Rectal smooth muscle tissue (tissue), 1 donor: ENCODE results near the gene INCA1.

ENCODE experiments used
- H3K27ac ChIP-seq: one replicate; pipeline ENCODE4 v1.7.0; 2013; ENCODE audit warnings: low read depth, low read length, inconsistent platforms
- H3K27me3 ChIP-seq: one replicate; pipeline ENCODE4 v1.7.0; 2013; ENCODE audit warnings: low read length; ENCODE audit not compliant: control insufficient read depth, insufficient read depth
- H3K36me3 ChIP-seq: one replicate; pipeline ENCODE4 v1.7.0; 2013; ENCODE audit warnings: low read length; ENCODE audit not compliant: control insufficient read depth, insufficient read depth
- H3K4me1 ChIP-seq: one replicate; pipeline ENCODE4 v1.7.0; 2013; ENCODE audit warnings: low read length; ENCODE audit not compliant: control insufficient read depth, insufficient read depth
- H3K4me3 ChIP-seq: one replicate; pipeline ENCODE4 v1.7.0; 2013; ENCODE audit warnings: low read length
- H3K9ac ChIP-seq: one replicate; pipeline ENCODE4 v1.7.0; 2013; ENCODE audit warnings: low read length

Gene INCA1

DNA sequence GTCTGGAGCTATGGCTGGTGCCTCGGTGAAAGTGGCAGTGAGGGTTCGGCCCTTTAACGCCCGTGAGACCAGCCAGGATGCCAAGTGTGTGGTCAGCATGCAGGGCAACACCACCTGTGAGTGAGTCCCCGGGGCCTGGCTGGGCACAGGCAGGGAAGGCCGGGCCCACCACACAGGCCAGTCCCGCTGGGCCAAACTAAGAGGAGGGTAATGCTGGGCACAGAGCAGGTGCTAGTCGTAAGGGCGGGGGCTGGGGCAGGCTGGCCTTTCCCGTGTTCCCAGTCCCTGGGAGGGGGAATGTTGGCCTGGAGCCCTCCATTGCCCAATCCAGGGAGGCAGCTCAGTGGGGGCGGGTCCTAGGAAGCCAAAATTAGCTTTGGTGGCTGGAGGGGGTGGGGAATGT lies 2.9 kb upstream of the INCA1 start:
- Histone ChIP-seq H3K4me1 (peaks cover 12% of the 10 kb centered on the region), H3K4me3 (no peak overlapping the region), H3K36me3 (peaks cover 37% of the 10 kb centered on the region), H3K27me3 (no peaks in the 10 kb centered on the region), H3K27ac (no peak overlapping the region), H3K9ac (no peak overlapping the region)

GRCh38 chr17:4999430-5000093 lies 2.2 kb upstream of the INCA1 start:
- Histone ChIP-seq H3K36me3 (peaks cover 31% of the 10 kb centered on the region), H3K4me3 (peak overlapping the region; percentile 92), H3K4me1 (peaks cover 12% of the 10 kb centered on the region), H3K27ac (no peak overlapping the region), H3K9ac (no peak overlapping the region), H3K27me3 (no peaks in the 10 kb centered on the region)

DNA sequence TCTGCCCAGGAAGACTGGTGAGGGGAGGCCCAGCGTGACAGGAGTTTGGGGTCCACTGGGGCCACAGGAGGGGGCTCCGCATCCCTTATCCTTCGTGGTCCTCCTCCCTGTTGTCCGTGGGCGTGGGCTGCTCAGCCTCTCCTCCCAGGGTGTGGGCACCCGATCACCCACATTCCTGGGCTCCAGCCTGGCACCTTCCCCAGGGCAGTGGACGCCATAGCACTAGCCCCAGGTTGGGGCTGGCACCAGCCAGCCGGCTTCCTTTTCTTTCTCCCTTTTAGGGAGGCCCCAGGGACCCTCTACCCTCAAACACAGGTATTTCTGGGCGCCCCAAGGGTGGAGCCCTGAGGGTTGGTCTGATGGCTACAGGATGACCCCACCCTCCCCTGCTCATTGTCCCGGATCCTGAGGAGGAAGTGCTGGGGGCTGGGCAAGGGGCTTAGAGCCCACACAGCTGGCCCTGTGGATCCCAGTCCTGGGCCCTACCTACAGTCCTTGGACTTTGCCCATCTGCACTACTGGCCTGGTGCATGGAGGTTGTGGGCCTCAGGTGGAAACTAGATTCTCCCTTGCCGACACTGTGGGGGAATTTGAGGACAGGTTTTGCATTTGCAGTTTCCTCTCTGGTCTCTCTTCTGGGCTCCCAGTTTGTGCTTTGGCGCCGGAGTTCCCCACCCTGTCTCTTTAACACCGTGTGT lies 1.6 kb upstream of the INCA1 start:
- Histone ChIP-seq H3K27ac (no peak overlapping the region), H3K9ac (peak overlapping the region; percentile 76), H3K36me3 (peaks cover 24% of the 10 kb centered on the region), H3K27me3 (no peaks in the 10 kb centered on the region), H3K4me3 (peak overlapping the region; percentile 92), H3K4me1 (peaks cover 12% of the 10 kb centered on the region)

GRCh38 chr17:4998027-4998731 lies 857 bp upstream of the INCA1 start:
- Histone ChIP-seq H3K36me3 (peaks cover 17% of the 10 kb centered on the region), H3K9ac (peak overlapping the region; percentile 76), H3K4me3 (peak overlapping the region; percentile 92), H3K27ac (peak overlapping the region; percentile 95), H3K4me1 (peaks cover 12% of the 10 kb centered on the region), H3K27me3 (no peaks in the 10 kb centered on the region)

GRCh38 chr17:4994081-4994595 lies 3.2 kb downstream of the INCA1 start:
- Histone ChIP-seq H3K9ac (no peak overlapping the region), H3K4me1 (peaks cover 3% of the 10 kb centered on the region), H3K36me3 (no peaks in the 10 kb centered on the region), H3K27ac (no peak overlapping the region), H3K27me3 (no peaks in the 10 kb centered on the region), H3K4me3 (no peak overlapping the region)

- Histone ChIP-seq H3K4me3 (peak overlapping the region; percentile 94), H3K27ac (peak overlapping the region; percentile 89), H3K4me1 (peaks cover 7% of the 10 kb centered on the region), H3K9ac (peak overlapping the region; percentile 93), H3K27me3 (no peaks in the 10 kb centered on the region), H3K36me3 (no peaks in the 10 kb centered on the region)
Observed at GRCh38 chr17:4987767-4988567, 9.4 kb downstream of the INCA1 start.

DNA sequence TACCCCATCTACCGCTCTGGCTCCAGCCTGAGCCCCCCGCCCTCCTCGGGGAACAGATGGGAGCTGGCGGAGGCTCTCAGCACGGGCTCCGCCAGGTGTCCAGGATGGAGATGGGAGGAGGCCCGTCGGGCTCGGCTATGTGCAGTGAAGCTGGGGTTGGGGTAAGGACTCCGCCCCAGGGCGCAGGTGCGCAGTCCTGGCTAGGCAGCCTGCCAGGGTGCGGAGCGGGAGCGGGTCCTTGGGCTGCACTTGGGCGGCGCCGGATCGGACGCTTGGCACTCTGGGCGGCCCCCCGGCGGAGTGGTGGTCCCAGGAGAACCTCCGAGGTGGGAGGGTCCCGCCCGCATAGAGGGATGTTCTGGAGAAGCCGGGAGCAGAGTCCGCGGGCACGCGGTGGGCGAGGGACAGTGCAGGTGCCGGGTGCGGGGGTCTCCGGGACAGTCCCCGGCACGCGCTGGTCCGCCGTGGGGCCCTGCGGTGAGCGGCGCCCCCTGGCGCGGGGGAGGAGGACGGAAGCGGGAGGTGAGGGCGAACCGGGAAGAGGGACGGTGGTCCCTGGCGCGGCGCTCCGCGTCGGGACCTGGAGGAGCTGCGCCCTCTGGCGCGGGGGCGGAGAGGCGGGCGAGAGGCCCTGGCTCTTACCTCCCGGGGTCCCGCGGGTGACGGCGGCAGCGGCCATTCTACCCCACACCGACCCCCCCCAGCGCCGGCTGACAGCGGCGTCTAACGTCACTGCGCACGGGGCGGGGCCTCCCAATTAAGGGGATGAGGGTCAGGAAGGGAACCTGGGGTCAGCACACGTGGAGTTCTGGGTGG lies 10.2 kb downstream of the INCA1 start, which contains the start of gene CAMTA2:
CAMTA2 (minus strand) TSS at position 725 of the 816 bp plus-strand sequence. CDS start 1,453 bp downstream, outside the sequence.
- H3K4me3 ChIP-seq: peak within 1 kb of the TSS; percentile 94
- peak within 1 kb of the TSS; percentile 97 for H3K9ac ChIP-seq
- H3K27me3 ChIP-seq: no peaks in the 10 kb centered on the region
- peaks cover 5% of the 10 kb centered on the region for H3K36me3 ChIP-seq
- peak within 1 kb of the TSS; percentile 89 for H3K27ac ChIP-seq
- peaks cover 7% of the 10 kb centered on the region for H3K4me1 ChIP-seq

DNA sequence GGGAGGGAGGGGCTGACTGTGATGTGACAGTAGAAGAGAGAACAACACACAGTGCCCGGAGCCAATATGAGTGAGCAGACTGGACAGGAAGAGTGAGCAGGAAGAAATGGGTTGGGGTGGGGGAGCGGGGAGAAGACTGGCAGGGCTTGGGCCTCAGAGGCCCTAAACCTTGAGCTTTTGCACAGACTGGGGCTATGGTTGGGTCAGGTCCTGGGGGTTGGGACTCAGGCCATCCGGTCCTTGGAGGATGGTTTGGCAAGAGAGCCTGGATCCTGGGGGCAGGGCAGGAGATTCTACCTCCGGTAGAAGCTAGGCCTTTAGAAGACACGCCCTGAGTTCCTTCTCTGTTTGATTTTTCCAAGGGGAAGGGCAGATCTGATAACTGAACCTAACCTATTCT lies 10.9 kb downstream of the INCA1 start:
- H3K27ac ChIP-seq: peak overlapping the region; percentile 89
- H3K4me3 ChIP-seq: peak overlapping the region; percentile 94
- H3K4me1 ChIP-seq: peaks cover 7% of the 10 kb centered on the region
- peak overlapping the region; percentile 97 for H3K9ac ChIP-seq
- H3K36me3 ChIP-seq: peaks cover 5% of the 10 kb centered on the region
- no peaks in the 10 kb centered on the region for H3K27me3 ChIP-seq

DNA sequence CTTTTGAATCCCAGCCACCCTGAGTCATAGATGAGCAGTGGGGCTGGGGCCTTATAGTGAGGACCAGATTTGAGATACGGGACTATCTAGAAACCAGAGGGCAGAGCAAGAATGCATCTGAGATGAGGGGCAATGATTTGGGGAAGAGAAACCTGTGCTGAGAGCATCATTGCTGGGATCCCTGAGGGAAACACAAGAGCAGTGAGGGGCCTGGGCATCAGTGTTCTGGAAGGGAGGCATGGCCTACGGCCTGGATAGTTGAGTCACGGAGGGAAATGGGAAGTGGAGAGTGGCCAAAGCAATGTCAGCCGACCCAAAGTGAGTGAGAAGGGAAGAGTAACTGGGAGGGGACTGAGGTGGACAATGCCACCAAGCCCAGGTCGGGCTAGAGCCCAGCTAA lies 15.0 kb downstream of the INCA1 start:
- Histone ChIP-seq H3K9ac (no peak overlapping the region), H3K27me3 (no peaks in the 10 kb centered on the region), H3K36me3 (peaks cover 18% of the 10 kb centered on the region), H3K27ac (no peak overlapping the region), H3K4me3 (no peak overlapping the region), H3K4me1 (no peaks in the 10 kb centered on the region)

DNA sequence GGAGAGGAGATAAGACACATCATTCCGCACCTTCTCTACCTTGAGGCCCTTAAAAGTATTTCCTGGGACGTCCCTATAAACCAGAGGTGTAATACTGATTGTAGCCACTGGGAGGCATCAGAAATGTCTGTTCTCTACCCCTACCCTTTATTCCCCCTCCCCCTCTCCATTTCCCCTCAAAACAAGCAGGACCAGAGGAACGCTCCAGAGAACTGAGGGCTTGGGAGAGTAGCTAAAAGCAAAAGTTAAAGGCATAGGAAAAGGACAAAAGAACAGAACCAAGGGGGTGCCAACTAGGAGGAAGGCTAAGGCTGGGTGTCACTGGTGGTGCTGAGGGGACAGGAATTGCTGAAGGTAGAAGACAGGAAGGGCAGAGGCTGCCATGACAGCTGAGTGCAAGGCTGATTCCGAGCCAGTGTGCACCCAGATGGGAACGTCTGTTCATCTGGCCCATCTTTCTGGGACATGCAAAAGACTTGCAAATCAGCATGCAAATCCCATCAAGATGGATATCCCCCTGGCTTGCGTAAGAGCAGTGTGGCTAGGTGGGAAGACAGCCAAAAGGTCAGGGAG lies 16.6 kb downstream of the INCA1 start:
- Histone ChIP-seq H3K9ac (no peak overlapping the region), H3K36me3 (peaks cover 24% of the 10 kb centered on the region), H3K4me3 (no peak overlapping the region), H3K4me1 (no peaks in the 10 kb centered on the region), H3K27me3 (no peaks in the 10 kb centered on the region), H3K27ac (no peak overlapping the region)

DNA sequence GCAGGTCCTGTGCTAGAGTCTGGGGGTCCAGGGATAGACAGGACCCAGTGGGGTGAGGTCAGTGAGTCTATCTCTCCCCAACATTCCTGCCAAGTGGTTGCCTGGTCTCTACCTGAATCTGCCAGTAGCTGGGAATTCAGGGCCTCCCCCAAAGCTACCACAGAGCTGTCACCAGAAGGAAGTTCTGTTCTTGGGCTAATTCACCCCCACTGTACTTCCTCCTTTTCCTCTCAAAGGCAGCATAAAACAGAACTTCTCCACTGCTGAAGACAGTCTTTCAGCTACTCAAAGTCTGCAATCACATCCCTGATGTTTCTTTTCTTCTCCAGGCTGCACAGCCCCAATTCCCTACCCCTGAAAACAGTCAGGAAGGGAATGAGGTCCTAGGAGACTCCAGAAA lies 18.6 kb downstream of the INCA1 start:
- Histone ChIP-seq H3K27me3 (no peaks in the 10 kb centered on the region), H3K36me3 (peaks cover 29% of the 10 kb centered on the region), H3K4me3 (no peak overlapping the region), H3K9ac (no peak overlapping the region), H3K4me1 (no peaks in the 10 kb centered on the region), H3K27ac (no peak overlapping the region)
